Ishikawa (cell line): ENCODE data around the gene ALAS1.
A peak's percentile ranks its signal among the peaks of the same experiment; 100 is the strongest.

Experiments used
- CEBPB ChIP-seq: IDR thresholded peaks from 2 replicates; pipeline ENCODE4 v1.6.1; 2012
- CREB1 ChIP-seq: IDR thresholded peaks from 2 replicates; pipeline ENCODE4 v1.6.1; 2012; ENCODE audit warnings: low read depth
- EGR1 ChIP-seq: IDR thresholded peaks from 2 replicates; pipeline ENCODE4 v1.6.1; 2012
- EP300 ChIP-seq: IDR thresholded peaks from 2 replicates; pipeline ENCODE4 v1.6.1; 2012; ENCODE audit warnings: borderline replicate concordance
- FOXM1 ChIP-seq: IDR thresholded peaks from 2 replicates; pipeline ENCODE4 v1.6.1; 2012; ENCODE audit warnings: low read depth, borderline replicate concordance
- MAX ChIP-seq: IDR thresholded peaks from 2 replicates; pipeline ENCODE4 v1.6.1; 2012
- NFIC ChIP-seq: IDR thresholded peaks from 2 replicates; pipeline ENCODE4 v1.6.1; 2012
- RAD21 ChIP-seq: IDR thresholded peaks from 2 replicates; pipeline ENCODE4 v1.6.1; 2012; ENCODE audit warnings: low read depth
- REST ChIP-seq: IDR thresholded peaks from 2 replicates; pipeline ENCODE4 v1.6.1; 2012; ENCODE audit warnings: low read depth, mild to moderate bottlenecking
- TAF1 ChIP-seq: IDR thresholded peaks from 2 replicates; pipeline ENCODE4 v1.6.1; 2012; ENCODE audit warnings: low read depth, mild to moderate bottlenecking
- TCF12 ChIP-seq: IDR thresholded peaks from 2 replicates; pipeline ENCODE4 v1.6.1; 2012; ENCODE audit warnings: low read depth
- TEAD4 ChIP-seq: IDR thresholded peaks from 2 replicates; pipeline ENCODE4 v1.6.1; 2012
- YY1 ChIP-seq: IDR thresholded peaks from 2 replicates; pipeline ENCODE4 v1.6.1; 2012; ENCODE audit warnings: low read depth
- ZBTB7A ChIP-seq: IDR thresholded peaks from 2 replicates; pipeline ENCODE4 v1.6.1; 2012; ENCODE audit warnings: low read depth
- TF ChIP-seq, protein P1 (sequence below): IDR thresholded peaks from 2 replicates; pipeline ENCODE4 v1.6.1; 2012

ALAS1 gene

GRCh38 chr3:52210550-52211046 lies 12.6 kb downstream of the ALAS1 start:
- TF ChIP-seq RAD21 (no peak), REST (no peak), CEBPB (peak; percentile 47), NFIC (no peak), TAF1 (no peak), EP300 (no peak), TEAD4 (no peak), ZBTB7A (no peak)
- TF ChIP-seq, protein P1, sequence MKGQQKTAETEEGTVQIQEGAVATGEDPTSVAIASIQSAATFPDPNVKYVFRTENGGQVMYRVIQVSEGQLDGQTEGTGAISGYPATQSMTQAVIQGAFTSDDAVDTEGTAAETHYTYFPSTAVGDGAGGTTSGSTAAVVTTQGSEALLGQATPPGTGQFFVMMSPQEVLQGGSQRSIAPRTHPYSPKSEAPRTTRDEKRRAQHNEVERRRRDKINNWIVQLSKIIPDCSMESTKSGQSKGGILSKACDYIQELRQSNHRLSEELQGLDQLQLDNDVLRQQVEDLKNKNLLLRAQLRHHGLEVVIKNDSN: no peak

GRCh38 chr3:52211268-52211891 lies 13.4 kb downstream of the ALAS1 start:
- TF ChIP-seq TCF12: no peak
- TF ChIP-seq CREB1: no peak
- no peak for TF ChIP-seq RAD21
- TF ChIP-seq MAX: no peak
- TF ChIP-seq NFIC: no peak
- no peak for TF ChIP-seq EP300
- TF ChIP-seq ZBTB7A: no peak
- no peak for TF ChIP-seq TEAD4
- TF ChIP-seq EGR1: no peak
- TF ChIP-seq, protein P1: no peak
- no peak for TF ChIP-seq CEBPB
- no peak for TF ChIP-seq YY1
- TF ChIP-seq TAF1: no peak
- TF ChIP-seq REST: no peak
- TF ChIP-seq FOXM1: no peak

GRCh38 chr3:52213005-52213404 lies 15.0 kb downstream of the ALAS1 start:
- TF ChIP-seq, protein P1: no peak
- TF ChIP-seq EP300 (no peak), CREB1 (no peak), MAX (no peak), TCF12 (no peak), FOXM1 (no peak), EGR1 (no peak), TEAD4 (no peak), TAF1 (no peak), REST (no peak), CEBPB (no peak)

- no peak for TF ChIP-seq TCF12
- no peak for TF ChIP-seq EP300
Measured at GRCh38 chr3:52213901-52214300, 15.9 kb downstream of the ALAS1 start.

GRCh38 chr3:52215351-52215750 lies 17.4 kb downstream of the ALAS1 start:
- TF ChIP-seq MAX (no peak), EP300 (no peak), FOXM1 (no peak), EGR1 (no peak), RAD21 (no peak), REST (no peak), CREB1 (no peak), YY1 (no peak), TAF1 (no peak), TCF12 (no peak), CEBPB (no peak), ZBTB7A (no peak)
